ENCODE results near the gene TTBK1.
A peak's percentile ranks its signal among the peaks of the same experiment; 100 is the strongest.

Gene TTBK1

GRCh38 chr6:43274127-43274915 lies 31.0 kb downstream of the TTBK1 start:
- DNase-seq = no peak

- DNase-seq = no peak
These were observed 31.8 kb downstream of the TTBK1 start for GRCh38 chr6:43274916-43275597.

- DNase-seq = no peak
These were observed 32.7 kb downstream of the TTBK1 start for GRCh38 chr6:43275801-43276576.

GRCh38 chr6:43276577-43277305 lies 33.5 kb downstream of the TTBK1 start:
- no peak for DNase-seq

GRCh38 chr6:43277306-43277642 lies 34.0 kb downstream of the TTBK1 start:
- DNase-seq = no peak

GRCh38 chr6:43277643-43278523 lies 34.6 kb downstream of the TTBK1 start:
- DNase-seq = no peak

- DNase-seq = peak; percentile 29
These were observed 35.3 kb downstream of the TTBK1 start for GRCh38 chr6:43278524-43279078.

GRCh38 chr6:43280234-43280633 lies 37.0 kb downstream of the TTBK1 start:
- no peak for DNase-seq

GRCh38 chr6:43282060-43282459 lies 38.8 kb downstream of the TTBK1 start:
- no peak for DNase-seq

- DNase-seq = no peak
These were observed 39.6 kb downstream of the TTBK1 start for GRCh38 chr6:43282636-43283513.

- DNase-seq = no peak
These were observed 40.2 kb downstream of the TTBK1 start for GRCh38 chr6:43283514-43283901.

- DNase-seq = no peak
These were observed 40.6 kb downstream of the TTBK1 start for GRCh38 chr6:43283905-43284304.

- no peak for DNase-seq
These were observed 41.9 kb downstream of the TTBK1 start for GRCh38 chr6:43284991-43285781.

- no peak for DNase-seq
These were observed 42.6 kb downstream of the TTBK1 start for GRCh38 chr6:43285832-43286231.

- DNase-seq = no peak
These were observed 43.2 kb downstream of the TTBK1 start for GRCh38 chr6:43286456-43286979.

- DNase-seq = no peak
These were observed 43.9 kb downstream of the TTBK1 start for GRCh38 chr6:43286980-43287716.

GRCh38 chr6:43287717-43288679 lies 44.7 kb downstream of the TTBK1 start:
- no peak for DNase-seq

All from HCEC 1CT (cell line).